HFF-Myc (cell line): ENCODE measurements around the gene CAPS2.

Experiments
- DNase-seq: peaks from one replicate; pipeline ENCODE4 v3.0.0-alpha.2; 2011; ENCODE audit warnings: low read depth; ENCODE audit errors: extremely low read depth
- H3K4me3 ChIP-seq: replicated peaks from 2 replicates; pipeline ENCODE4 v1.5.1; 2011; ENCODE audit warnings: low read depth, mild to moderate bottlenecking, control low read depth, low read length
- TF ChIP-seq, protein P1 (sequence below): IDR thresholded peaks from 2 replicates; pipeline ENCODE4 v1.5.1; 2012; ENCODE audit warnings: mild to moderate bottlenecking, low read depth, low read length, control low read depth; ENCODE audit errors: missing control alignments

Gene CAPS2

DNA sequence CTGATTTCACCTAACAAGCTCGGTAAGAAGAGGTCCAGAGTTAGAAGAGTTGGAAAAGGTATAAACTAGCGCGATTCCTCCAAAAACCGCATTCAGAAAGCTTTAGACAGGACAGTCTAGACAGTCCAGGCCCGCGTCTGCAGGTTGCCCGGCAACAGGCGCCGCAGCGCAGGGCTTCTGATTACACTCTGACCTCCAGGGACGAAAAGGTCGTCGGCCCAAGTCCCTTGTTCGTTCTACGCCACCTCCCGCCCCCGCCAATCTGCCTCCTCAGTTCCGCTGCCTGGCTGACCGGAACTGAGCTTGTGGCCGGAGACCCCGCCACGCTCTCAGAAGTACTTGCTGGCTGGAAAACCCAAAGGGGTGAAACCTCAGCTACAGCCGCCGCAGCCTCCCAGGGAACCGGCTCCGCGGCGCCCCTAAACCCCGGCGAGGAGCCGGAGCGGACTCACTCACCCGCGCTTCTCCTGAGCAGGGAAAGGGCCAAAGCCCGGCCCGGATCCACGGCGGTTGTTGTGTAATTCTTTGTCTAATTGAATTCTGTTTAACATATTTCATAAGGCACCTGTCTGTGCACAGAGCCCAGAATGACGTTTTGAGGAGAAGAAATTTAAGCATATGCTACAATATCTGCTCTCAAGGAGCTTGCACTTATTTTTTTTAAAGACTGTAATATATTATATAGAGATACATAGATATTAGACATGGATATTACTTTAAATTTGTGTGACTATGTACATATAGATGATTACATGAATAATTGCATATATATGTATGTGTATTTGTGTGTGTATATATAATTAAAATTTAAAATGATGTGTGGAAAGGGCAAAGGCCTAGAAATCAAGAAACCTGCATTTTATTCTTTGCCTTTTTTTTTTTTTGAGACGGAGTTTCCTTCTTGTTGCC lies at the start of gene CAPS2:
CAPS2 (minus strand) TSS at position 407 of the 909 bp plus-strand sequence. CDS start 3,826 bp downstream, outside the sequence.
- TF ChIP-seq, protein P1, sequence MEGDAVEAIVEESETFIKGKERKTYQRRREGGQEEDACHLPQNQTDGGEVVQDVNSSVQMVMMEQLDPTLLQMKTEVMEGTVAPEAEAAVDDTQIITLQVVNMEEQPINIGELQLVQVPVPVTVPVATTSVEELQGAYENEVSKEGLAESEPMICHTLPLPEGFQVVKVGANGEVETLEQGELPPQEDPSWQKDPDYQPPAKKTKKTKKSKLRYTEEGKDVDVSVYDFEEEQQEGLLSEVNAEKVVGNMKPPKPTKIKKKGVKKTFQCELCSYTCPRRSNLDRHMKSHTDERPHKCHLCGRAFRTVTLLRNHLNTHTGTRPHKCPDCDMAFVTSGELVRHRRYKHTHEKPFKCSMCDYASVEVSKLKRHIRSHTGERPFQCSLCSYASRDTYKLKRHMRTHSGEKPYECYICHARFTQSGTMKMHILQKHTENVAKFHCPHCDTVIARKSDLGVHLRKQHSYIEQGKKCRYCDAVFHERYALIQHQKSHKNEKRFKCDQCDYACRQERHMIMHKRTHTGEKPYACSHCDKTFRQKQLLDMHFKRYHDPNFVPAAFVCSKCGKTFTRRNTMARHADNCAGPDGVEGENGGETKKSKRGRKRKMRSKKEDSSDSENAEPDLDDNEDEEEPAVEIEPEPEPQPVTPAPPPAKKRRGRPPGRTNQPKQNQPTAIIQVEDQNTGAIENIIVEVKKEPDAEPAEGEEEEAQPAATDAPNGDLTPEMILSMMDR, result no peak
- H3K4me3 ChIP-seq, result peak within 1 kb of the TSS; percentile 57
- peak; percentile 26 for DNase-seq

DNA sequence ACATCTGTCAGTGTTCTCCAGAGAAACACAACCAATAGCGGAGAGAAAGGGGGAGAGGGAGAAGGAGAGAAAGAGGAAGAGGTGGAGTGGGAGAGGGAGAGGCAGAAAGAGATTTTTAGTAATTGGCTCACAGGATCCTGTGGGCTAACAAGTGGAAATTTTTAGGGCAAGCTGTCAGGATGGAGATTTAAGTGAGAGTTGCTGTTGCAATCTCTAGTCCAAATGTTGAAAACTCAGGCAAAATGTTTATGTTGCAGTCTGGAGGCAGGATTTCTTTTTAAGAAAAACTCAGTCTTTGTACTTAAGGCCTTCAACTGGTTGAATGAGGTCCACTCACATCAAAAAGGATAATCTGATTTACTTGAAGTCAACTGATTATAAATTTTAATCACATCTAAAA lies 48.2 kb upstream of the CAPS2 start:
- no peak overlapping the region for H3K4me3 ChIP-seq
- DNase-seq, result no peak
- TF ChIP-seq, protein P1, result no peak

DNA sequence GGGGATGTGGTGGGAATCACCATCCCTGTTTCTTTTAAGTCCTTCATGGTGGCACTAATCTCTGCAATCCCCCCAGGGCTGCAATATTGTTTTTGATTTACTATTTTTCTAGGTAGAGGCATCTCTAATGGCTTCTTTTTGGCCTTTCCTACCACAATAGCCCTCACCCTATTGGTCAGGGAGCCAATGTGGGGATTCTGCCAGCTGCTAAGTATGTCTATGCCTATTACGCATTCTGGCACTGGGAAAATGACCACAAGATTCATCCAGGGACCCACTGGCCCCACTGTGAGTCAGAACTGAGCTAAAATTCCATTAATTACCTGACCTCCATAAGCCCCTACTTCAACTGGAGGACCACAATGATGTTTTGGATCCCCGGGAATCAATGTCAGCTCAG lies 44.8 kb upstream of the CAPS2 start:
- no peak for DNase-seq
- TF ChIP-seq, protein P1, result no peak
- H3K4me3 ChIP-seq, result no peak overlapping the region

DNA sequence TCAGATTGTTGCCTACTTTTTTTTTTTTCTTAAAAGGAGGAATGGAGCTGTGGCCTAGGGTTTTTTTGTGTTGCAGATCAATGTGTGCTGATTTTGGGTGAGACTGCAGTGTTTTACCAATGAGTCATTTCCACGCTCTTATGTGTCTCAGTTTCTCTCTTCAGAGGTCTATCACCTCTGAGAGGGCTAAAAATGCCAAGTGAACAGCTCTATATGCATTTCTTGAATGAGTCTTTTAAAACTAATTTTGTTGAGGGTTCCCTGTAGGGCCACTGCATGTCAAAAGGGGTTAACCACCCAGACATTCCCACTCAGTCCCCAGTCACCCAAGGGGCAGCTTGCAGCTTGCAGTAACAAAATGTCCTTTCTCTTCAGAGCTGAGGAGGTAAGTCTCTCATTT lies 36.5 kb upstream of the CAPS2 start:
- TF ChIP-seq, protein P1, result no peak
- DNase-seq, result no peak
- H3K4me3 ChIP-seq, result no peak overlapping the region

DNA sequence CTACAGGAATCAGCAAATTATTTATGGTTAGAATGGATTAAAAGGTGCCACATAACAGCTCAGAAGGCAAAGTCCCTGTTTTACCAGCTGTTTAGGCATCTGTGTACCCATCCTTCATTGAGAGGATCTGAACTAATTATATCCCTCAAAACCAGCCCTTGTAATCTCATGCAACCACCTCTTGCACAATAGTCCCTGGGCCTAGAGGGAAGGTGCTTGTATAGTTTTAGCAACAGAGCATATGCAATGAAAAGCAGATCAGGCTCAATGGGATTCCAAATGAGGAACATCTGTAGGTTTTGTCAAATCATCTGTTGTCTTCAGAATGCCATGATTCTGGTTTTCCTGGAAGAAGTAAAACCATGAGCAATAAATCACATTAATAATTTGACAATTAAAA lies 34.8 kb upstream of the CAPS2 start:
- no peak overlapping the region for H3K4me3 ChIP-seq
- TF ChIP-seq, protein P1, result no peak
- DNase-seq, result peak; percentile 42

DNA sequence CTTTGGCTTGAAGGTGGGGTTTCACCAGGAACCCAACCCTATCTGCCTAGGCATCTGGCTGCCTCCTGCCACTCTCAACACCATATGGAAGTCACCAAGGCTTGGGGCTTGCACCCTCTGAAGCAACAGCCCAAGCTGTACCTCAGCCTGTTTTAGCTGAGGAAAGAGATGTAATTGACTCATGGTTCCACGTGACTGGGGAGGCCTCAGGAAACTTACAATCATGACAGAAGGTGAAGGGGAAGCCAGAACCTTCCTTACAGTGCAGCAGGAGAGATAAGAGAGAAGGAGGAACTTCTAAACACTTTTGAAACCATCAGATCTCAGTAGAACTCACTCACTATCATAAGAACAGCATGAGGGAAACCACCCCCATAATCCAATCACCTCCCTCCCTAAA lies 31.3 kb upstream of the CAPS2 start:
- DNase-seq, result no peak
- H3K4me3 ChIP-seq, result no peak overlapping the region
- TF ChIP-seq, protein P1, result no peak
